Mesothelial cell of epicardium (in vitro differentiated cells): ENCODE results near the gene ATP6V1G3. TPM values are rescaled to one million over a fixed set of nuclear protein-coding genes. Genes with fewer than 3 reads are reported as not detected.
"Not testable (repeated sequence)": the region's sequence is repeated elsewhere in the genome, so short reads cannot be mapped to it uniquely, and the experiment has no call there.

Experiments used
- DNase-seq, 2 experiments: peaks; one replicate each; pipeline ENCODE4 v3.0.0; 2021; ENCODE audit warnings: low spot score in 2 of 2; ENCODE audit not compliant: unreplicated experiment in 2 of 2
- H3K27ac Mint-ChIP-seq: 2 replicates; pipeline ENCODE4 v1.8.0; 2021; ENCODE audit warnings: mixed read lengths
- H3K27me3 Mint-ChIP-seq: 2 replicates; pipeline ENCODE4 v1.8.0; 2021; ENCODE audit warnings: low read depth, mixed read lengths
- H3K36me3 Mint-ChIP-seq: 2 replicates; pipeline ENCODE4 v1.8.0; 2021; ENCODE audit warnings: mixed read lengths
- H3K4me1 Mint-ChIP-seq: 2 replicates; pipeline ENCODE4 v1.8.0; 2021; ENCODE audit warnings: mixed read lengths
- H3K4me3 Mint-ChIP-seq: 2 replicates; pipeline ENCODE4 v1.8.0; 2021; ENCODE audit warnings: mild to moderate bottlenecking, moderate library complexity, mixed read lengths
- H3K9me3 Mint-ChIP-seq: 2 replicates; pipeline ENCODE4 v1.8.0; 2021; ENCODE audit warnings: mixed read lengths
- total RNA-seq: library from RNA; stranded (reverse); gene quantifications from 3 replicates; pipeline ENCODE4 v1.2.1, GENCODE V29; 2021
- TF ChIP-seq, protein P1 (sequence below): fragments of 200-600 bp; sonication (generic); IDR thresholded peaks from one replicate; pipeline ENCODE4 v1.5.0; 2021; ENCODE audit warnings: antibody characterized with exemption; ENCODE audit not compliant: unreplicated experiment

The ATP6V1G3 gene
- total RNA-seq, 1 donor from 2014 or later, result not detected

DNA sequence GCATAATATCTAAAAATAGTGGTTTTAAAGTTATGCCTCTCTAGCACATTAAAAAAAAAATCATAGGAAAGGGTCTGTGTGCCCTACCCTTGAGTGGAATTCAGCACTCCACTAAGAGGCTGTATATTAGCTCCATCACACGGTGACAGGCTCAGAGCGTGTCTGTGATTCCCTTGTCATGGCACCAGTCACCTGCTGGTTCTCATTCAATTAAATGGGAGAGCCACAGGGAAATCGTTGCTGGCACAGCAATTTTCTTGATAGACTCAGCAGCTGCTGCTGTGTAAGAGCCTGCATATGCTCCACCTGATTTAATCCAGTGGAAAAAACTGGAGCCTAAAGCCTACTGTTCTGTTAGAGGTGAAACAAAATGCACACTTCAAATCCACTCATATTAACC is 9.5 kb downstream of the ATP6V1G3 start:
- no peak overlapping the region for H3K27ac Mint-ChIP-seq
- peaks cover 3% of the 10 kb centered on the region for H3K27me3 Mint-ChIP-seq
- TF ChIP-seq, protein P1, sequence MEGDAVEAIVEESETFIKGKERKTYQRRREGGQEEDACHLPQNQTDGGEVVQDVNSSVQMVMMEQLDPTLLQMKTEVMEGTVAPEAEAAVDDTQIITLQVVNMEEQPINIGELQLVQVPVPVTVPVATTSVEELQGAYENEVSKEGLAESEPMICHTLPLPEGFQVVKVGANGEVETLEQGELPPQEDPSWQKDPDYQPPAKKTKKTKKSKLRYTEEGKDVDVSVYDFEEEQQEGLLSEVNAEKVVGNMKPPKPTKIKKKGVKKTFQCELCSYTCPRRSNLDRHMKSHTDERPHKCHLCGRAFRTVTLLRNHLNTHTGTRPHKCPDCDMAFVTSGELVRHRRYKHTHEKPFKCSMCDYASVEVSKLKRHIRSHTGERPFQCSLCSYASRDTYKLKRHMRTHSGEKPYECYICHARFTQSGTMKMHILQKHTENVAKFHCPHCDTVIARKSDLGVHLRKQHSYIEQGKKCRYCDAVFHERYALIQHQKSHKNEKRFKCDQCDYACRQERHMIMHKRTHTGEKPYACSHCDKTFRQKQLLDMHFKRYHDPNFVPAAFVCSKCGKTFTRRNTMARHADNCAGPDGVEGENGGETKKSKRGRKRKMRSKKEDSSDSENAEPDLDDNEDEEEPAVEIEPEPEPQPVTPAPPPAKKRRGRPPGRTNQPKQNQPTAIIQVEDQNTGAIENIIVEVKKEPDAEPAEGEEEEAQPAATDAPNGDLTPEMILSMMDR, result no peak
- H3K4me1 Mint-ChIP-seq, result peaks cover 32% of the 10 kb centered on the region
- no peak for DNase-seq
- H3K36me3 Mint-ChIP-seq, result no peaks in the 10 kb centered on the region
- no peaks in the 10 kb centered on the region for H3K9me3 Mint-ChIP-seq
- no peak overlapping the region for H3K4me3 Mint-ChIP-seq

DNA sequence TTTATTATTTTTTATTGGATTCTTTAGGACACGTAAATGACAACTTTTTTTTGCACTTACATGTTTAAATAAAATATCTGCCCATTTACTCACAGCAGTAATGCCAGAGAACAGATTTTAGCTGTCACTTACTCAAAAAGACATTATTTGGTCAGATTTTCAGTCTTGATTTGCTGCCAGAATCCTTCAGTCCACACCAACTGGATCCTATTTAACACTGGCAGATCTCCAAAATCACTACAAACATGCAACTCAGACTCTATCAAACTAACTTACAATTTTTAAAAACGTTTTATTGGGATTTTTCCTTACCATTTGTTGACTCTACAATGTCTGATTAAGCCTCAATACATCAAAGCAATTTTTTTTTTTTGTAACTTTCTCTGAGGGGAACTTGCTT is 11.1 kb downstream of the ATP6V1G3 start:
- peak overlapping the region; percentile 51 for H3K27ac Mint-ChIP-seq
- H3K4me1 Mint-ChIP-seq, result peaks cover 37% of the 10 kb centered on the region
- DNase-seq, result no peak
- TF ChIP-seq, protein P1, result no peak
- H3K36me3 Mint-ChIP-seq, result no peaks in the 10 kb centered on the region
- peaks cover 3% of the 10 kb centered on the region for H3K27me3 Mint-ChIP-seq
- no peak overlapping the region for H3K4me3 Mint-ChIP-seq
- no peaks in the 10 kb centered on the region for H3K9me3 Mint-ChIP-seq

DNA sequence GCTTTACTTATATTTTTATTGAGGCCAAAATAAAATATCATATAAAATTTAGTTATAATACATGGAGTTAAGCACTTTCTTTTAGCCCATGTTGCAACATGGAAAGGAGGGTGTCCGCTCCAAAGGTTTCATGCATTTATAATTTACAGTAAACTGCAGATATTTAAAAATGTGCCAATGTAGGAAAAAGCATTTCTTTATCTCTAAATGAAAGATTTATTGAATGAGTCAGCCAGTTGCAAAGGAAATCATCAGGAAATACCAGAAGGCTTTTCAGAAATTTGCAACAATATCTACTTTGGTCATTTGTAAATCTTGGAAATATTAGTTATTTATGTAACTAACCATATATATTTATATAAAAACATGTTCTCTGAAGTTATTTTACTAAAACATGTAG is 12.1 kb downstream of the ATP6V1G3 start:
- Mint-ChIP-seq H3K4me1 (peaks cover 42% of the 10 kb centered on the region), H3K4me3 (no peak overlapping the region), H3K9me3 (no peaks in the 10 kb centered on the region), H3K36me3 (no peaks in the 10 kb centered on the region), H3K27ac (no peak overlapping the region), H3K27me3 (peaks cover 3% of the 10 kb centered on the region)
- TF ChIP-seq, protein P1, result no peak
- DNase-seq, result no peak

DNA sequence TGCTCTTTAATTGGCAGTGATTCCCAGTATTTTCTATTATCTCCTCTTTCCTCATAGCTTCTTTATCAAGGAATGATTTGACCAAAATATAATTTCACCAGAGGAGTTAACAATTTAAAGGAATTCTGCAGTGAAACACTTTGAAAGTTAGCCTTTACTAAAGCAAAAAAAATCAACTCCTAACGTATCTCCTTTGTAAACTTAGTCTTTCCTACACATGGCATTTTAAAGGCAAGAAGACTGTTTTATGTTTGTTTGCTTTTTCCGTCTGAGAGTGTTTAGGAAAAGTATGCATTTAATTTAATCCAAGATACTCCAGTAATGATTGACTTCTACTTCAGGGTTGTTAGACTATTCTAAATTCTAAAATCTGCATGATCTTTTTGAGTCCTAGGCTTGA is 15.9 kb downstream of the ATP6V1G3 start:
- H3K36me3 Mint-ChIP-seq, result no peaks in the 10 kb centered on the region
- H3K4me3 Mint-ChIP-seq, result no peak overlapping the region
- no peaks in the 10 kb centered on the region for H3K9me3 Mint-ChIP-seq
- peak overlapping the region; percentile 37 for H3K27ac Mint-ChIP-seq
- H3K27me3 Mint-ChIP-seq, result no peaks in the 10 kb centered on the region
- TF ChIP-seq, protein P1, result no peak
- peaks cover 26% of the 10 kb centered on the region for H3K4me1 Mint-ChIP-seq
- no peak for DNase-seq

DNA sequence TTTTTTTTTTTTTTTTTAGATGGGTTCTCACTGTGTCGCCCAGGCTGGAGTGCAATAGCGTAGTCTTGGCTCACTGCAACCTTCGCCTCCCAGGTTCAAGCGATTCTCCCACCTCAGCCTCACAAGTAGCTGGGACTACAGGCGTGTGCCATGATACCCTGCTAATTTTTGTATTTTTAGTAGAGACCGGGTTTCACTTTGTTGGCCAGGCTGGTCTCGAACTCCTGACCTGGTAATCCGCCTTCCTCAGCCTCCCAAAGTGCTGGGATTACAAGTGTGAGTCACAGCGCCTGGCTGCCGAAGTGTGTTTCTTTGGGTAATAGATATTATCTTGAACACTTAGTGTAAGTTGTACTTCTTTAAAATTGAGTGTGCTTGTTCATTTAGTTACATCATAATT is 16.4 kb downstream of the ATP6V1G3 start:
- not testable (repeated sequence) for DNase-seq

DNA sequence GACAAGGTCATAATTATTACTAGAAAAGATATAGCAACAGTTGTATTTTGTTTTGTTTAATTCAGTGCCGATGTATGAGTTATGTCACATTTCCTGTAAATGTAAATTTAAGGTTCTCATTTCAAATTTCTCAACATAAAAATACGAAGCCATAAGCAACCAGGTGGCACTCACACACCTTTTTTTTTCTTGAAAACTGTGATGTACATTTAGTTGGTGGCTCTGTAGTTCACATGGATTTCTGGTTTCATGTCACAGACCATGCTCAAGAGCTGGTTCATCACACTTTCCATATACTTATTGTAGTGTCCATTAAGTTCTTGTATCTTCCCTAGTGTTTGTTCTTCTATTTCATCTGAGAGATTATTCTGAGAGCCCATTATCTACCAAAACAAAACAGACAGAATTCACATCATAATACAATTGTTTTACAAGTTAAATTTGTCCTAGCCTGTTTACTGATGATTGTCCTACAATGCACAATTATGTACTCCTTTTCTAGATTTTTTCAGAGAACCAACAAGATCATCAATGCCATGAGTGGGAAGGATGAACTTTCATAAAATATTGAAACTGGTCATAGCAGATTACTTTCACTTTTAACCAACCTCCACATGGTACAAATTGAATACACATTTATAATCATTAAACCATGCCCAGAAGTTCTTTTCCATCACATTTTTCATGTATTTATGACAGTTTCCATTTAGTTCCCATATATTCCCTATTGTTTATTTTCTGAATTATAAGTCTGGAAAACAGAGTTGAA is 17.1 kb downstream of the ATP6V1G3 start:
- no peak overlapping the region for H3K27ac Mint-ChIP-seq
- no peak overlapping the region for H3K4me3 Mint-ChIP-seq
- no peaks in the 10 kb centered on the region for H3K36me3 Mint-ChIP-seq
- H3K9me3 Mint-ChIP-seq, result no peaks in the 10 kb centered on the region
- H3K27me3 Mint-ChIP-seq, result no peaks in the 10 kb centered on the region
- peaks cover 30% of the 10 kb centered on the region for H3K4me1 Mint-ChIP-seq
- TF ChIP-seq, protein P1, result no peak
- DNase-seq, result no peak

More for the DNA sequence above, 16.4 kb downstream of the ATP6V1G3 start:
- H3K27me3 Mint-ChIP-seq, H3K4me3 Mint-ChIP-seq, H3K27ac Mint-ChIP-seq, H3K9me3 Mint-ChIP-seq, H3K36me3 Mint-ChIP-seq: not testable (repeated sequence)
- peaks cover 27% of the 10 kb centered on the region for H3K4me1 Mint-ChIP-seq
